ENCODE results near the gene CAPRIN2. TPM values are rescaled to one million over a fixed set of nuclear protein-coding genes. Genes with fewer than 3 reads are reported as not detected.

The CAPRIN2 gene
- total and polyA plus RNA-seq, 3 donors from 2014 or later: 43.7 to 108 (median 74.5) TPM

DNA sequence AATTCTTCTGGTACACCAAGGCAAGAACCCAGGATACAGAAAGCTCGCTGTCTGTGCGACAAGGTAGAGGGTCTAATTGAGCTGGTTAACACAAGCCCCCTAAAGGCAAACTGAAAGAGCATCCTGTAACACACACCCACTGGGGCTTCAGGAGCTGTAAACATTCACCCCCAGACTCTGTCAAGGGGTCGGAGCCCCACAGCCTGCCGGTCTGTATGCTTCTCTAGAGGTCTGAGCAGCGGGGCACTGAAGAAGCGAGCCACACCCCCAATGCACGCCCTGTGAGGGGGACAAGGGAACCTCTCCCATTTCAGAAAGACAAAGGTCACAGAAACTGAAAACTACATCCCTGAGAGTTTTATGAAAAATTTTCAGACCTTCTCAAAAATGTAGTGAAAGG is 57.8 kb downstream of the CAPRIN2 start:
- WGBS, 2 donors: 68 to 73% methylated on average over 7 of the region's 7 CpGs
- Histone ChIP-seq H3K4me1 (peaks cover 4% of the 10 kb centered on the region), H3K9me3 (no peaks in the 10 kb centered on the region), H3K4me3 (peak overlapping the region in 1 of 2 donors; percentile 98), H3K36me3 (ENCODE audit: low read depth, missing control alignments) (no peaks in the 10 kb centered on the region), H3K27ac (no peak overlapping the region), H3K27me3 (no peaks in the 10 kb centered on the region)
- intact Hi-C loops (cut with DNase I; ENCODE audit: low total_unique reads): no loop called here
- DNase-seq: no peak
- TF ChIP-seq POLR2A (IDR thresholded peaks at IDR 0.05) (no peak), CTCF (IDR thresholded peaks at IDR 0.05) (no peak)

DNA sequence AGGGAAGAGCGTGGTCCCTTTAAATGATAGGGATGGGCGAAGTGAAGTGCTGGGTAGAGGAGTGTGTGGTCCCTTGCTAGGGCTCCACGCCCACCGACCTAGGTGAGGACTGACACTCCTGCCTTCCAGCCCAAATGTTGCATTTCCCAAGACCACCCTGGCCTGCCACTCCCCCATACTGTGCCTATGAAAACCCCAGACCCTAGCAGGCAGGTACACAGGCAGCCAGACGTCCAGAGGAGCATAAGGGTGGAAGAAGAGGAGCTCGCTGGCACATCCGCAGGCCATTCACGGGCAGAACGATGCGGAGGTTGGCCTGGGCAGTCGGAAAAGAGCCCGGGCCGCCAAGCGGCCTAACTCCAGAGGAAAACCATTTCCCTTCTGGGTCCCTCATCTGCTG is 58.3 kb downstream of the CAPRIN2 start:
- Histone ChIP-seq H3K36me3 (ENCODE audit: low read depth, missing control alignments) (no peaks in the 10 kb centered on the region), H3K4me1 (peaks cover 4% of the 10 kb centered on the region), H3K27ac (no peak overlapping the region), H3K27me3 (no peaks in the 10 kb centered on the region), H3K4me3 (peak overlapping the region in 1 of 2 donors; percentile 98), H3K9me3 (no peaks in the 10 kb centered on the region)
- TF ChIP-seq POLR2A (IDR thresholded peaks at IDR 0.05) (no peak), CTCF (IDR thresholded peaks at IDR 0.05) (no peak)
- WGBS, 2 donors: 63 to 72% methylated on average over 13 to 14 of the region's 14 CpGs
- no peak for DNase-seq
- intact Hi-C loops (cut with DNase I; ENCODE audit: low total_unique reads): no loop called here

GRCh38 chr12:30696103-30696408 is 58.7 kb downstream of the CAPRIN2 start:
- no peaks in the 10 kb centered on the region for H3K9me3 ChIP-seq
- H3K27me3 ChIP-seq: no peaks in the 10 kb centered on the region
- DNase-seq: no peak
- 5 to 7% methylated on average over 6 of the region's 6 CpGs for WGBS, 2 donors
- H3K4me1 ChIP-seq: peaks cover 4% of the 10 kb centered on the region
- no peaks in the 10 kb centered on the region for H3K36me3 ChIP-seq (ENCODE audit: low read depth, missing control alignments)
- H3K27ac ChIP-seq: peak overlapping the region; percentile 61 to 74
- intact Hi-C loops (cut with DNase I; ENCODE audit: low total_unique reads): no loop called here
- TF ChIP-seq POLR2A (IDR thresholded peaks at IDR 0.05): no peak
- no peak for TF ChIP-seq CTCF (IDR thresholded peaks at IDR 0.05)
- peak overlapping the region; percentile 88 to 98 for H3K4me3 ChIP-seq

DNA sequence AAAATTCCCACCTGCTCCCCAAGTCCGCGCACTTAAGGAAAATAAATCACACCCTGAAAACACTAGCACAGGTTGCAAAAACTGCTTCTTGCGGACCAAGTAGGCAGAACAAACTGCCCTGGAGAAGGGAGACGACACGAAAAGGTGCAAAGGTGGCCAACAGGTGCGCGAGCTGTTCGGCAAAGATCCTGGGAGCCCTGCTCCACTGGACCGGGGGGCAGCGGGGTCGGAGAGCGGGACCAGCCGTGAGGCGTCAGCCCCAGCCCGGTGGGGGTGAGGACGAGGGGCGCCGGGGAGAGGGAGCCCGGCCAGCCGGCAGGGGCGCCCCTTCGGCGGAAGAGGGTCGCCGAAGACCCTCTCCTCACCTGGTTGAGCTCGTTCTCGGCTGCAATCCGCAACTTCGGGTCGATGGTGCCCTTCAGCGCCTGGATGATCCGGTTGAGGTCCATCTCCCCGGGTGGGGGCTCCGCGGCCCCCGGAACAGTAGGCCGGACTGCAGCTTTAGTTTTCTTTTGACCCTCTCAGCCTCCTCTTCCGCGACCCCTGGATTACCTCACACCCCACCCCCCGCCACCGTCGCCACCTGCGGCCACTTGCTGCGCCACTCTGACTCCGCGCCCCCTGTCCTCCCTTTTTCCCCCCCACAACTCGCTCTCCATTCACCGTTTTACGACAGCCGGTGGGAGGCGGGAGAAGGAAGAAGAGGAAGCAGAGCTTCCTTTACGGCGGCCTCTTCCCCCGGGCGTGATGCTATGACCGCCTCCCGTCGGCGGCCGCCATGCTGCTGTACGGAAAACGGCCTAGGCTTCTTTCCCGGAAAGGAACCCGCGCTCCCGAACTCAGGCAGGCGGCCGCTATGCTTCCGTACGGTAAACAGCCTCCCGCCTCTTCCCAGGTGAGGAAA is 59.3 kb downstream of the CAPRIN2 start, which contains the start of gene IPO8:
TSS of gene IPO8 (minus strand) at position 671 of the 904 bp plus-strand sequence. CDS start at position 449, 222 bp downstream.
- Histone ChIP-seq H3K27ac (peak within 1 kb of the TSS; percentile 61 to 74), H3K36me3 (ENCODE audit: low read depth, missing control alignments) (no peaks in the 10 kb centered on the region), H3K27me3 (no peaks in the 10 kb centered on the region), H3K4me3 (peak within 1 kb of the TSS; percentile 88 to 98), H3K9me3 (no peaks in the 10 kb centered on the region), H3K4me1 (peaks cover 4% of the 10 kb centered on the region)
- no peak for TF ChIP-seq POLR2A (IDR thresholded peaks at IDR 0.05)
- DNase-seq: peak; percentile 96
- intact Hi-C loops (cut with DNase I; ENCODE audit: low total_unique reads): no loop called here
- 1% methylated on average over 47 to 70 of the region's 71 CpGs for WGBS, 2 donors

GRCh38 chr12:30694412-30695198 is 60.1 kb downstream of the CAPRIN2 start:
- TF ChIP-seq POLR2A (IDR thresholded peaks at IDR 0.05) (no peak), CTCF (IDR thresholded peaks at IDR 0.05) (no peak)
- no peaks in the 10 kb centered on the region for H3K36me3 ChIP-seq (ENCODE audit: low read depth, missing control alignments)
- peak overlapping the region; percentile 88 to 98 for H3K4me3 ChIP-seq
- 5 to 6% methylated on average over 16 of the region's 16 CpGs for WGBS, 2 donors
- H3K4me1 ChIP-seq: peaks cover 4% of the 10 kb centered on the region
- intact Hi-C loops (cut with DNase I; ENCODE audit: low total_unique reads): no loop called here
- no peak overlapping the region for H3K27ac ChIP-seq
- no peaks in the 10 kb centered on the region for H3K27me3 ChIP-seq
- no peaks in the 10 kb centered on the region for H3K9me3 ChIP-seq
- peak; percentile 57 for DNase-seq

Data from testis (tissue), 3 donors.